A673 (cell line): ENCODE data around the gene ZNF74.

Source experiments
- CTCF ChIP-seq: fragments of 300-800, 200-600 bp; sonication (generic); conservative IDR thresholded peaks from 2 replicates; pipeline ENCODE4 v1.5.1; 2017; ENCODE audit warnings: low read depth, mild to moderate bottlenecking, antibody characterized with exemption, low read length, moderate library complexity, mixed read lengths
- EZH2 ChIP-seq: fragments of 200-600 bp; sonication (generic); IDR thresholded peaks from 2 replicates; pipeline ENCODE4 v1.6.1; 2017; ENCODE audit warnings: borderline replicate concordance, low read depth, mild to moderate bottlenecking, mixed read lengths, antibody characterized with exemption, low read length; ENCODE audit not compliant: poor library complexity, severe bottlenecking

GRCh38 chr22:20401376-20402014, 7.5 kb downstream of the ZNF74 start:
- TF ChIP-seq CTCF (no peak), EZH2 (no peak)
